Ramos (cell line): ENCODE measurements around the gene CDCP2.
"Not testable (repeated sequence)": the region's sequence is repeated elsewhere in the genome, so short reads cannot be mapped to it uniquely, and the experiment has no call there.

Source experiments
- in situ Hi-C: fragments of 300-500 bp; cut with MboI; formaldehyde crosslinking; loops from one replicate; pipeline ENCODE4 v1.14.3; 2022; ENCODE audit warnings: low sequenced_read_pairs; ENCODE audit not compliant: unreplicated experiment

Gene CDCP2

DNA sequence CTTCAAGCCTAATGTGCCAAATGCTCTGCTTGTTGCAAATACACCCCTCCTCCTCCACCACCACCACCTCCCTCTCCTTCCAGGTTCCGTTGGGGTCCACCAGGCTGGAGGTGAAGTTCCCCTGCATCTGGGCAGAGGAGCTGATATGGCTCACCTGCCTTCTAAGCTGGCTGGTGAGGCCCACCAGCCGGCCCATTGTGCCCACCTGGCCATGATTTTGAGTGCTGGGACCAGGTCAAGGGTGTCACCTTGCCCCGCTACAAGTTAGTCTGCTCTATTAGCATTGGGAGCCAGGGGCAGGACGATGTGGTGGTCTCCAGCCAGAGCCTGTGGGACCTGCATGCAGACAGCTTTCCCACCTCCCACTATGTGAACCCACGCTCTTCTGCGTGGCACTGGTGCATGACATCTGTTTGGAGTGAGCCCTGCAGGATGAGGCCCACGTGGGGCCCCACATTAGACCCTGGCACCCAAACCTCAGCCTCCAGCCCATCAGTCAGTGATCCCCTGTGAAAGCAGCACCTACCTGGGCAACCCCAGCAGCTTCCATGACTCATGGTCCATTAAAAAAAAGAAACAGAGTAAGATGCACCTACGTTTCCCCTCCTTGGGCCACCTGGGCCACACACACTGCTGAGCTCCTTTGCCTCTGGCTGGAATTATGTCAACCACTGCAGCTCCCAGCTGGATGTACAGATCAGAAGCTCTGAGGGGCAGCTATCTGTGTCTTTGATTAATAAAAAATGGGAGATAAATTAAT lies 15.6 kb upstream of the CDCP2 start:
- in situ Hi-C loops = no loop called here

DNA sequence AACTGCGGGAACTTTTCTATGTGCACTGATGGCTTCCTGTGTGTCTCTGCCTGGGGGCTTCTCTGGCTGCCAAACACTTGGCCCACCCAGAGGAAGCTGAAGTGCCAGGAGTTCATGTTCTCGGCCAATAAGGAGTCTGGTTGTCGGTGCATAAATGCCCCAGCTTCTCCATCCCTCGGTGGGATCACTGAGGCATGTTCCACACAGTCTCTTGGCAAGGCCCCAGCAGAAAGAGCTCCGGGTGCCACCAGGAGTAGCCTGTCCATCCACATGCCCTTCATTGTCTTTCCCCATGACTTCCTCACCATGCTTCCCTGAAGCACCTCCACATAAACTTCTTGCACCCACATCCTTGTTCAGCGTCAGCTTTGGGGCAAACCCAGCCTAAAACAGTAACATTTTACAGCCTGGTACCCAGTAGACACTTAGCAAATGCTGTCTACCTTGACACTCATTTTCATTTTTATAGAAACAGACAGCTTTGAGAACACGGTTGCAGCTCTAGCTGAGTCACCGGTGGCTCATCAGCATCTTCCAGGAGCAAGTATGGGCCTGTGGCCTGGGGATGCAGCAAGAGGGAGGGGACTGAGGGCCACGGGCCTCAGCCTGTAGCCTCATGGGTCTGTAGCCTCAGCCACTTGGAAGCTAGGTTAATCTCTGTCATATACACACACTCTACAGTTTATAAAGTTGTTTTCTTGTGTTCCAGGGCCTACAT lies 14.8 kb upstream of the CDCP2 start:
- in situ Hi-C loops = no loop called here

DNA sequence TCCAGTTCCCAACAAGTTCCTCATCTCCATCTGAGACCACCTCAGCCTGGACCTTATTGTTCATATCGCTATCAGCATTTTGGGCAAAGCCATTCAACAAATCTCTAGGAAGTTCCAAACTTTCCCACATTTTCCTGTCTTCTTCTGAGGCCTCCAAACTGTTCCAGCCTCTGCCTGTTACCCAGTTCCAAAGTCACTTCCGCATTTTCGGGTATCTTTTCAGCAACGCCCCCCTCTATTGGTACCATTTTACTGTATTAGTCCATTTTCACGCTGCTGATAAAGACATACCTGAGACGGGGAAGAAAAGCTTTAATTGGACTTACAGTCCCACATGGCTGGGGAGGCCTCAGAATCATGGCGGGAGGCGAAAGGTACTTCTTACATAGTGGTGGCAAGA lies 13.6 kb upstream of the CDCP2 start:
- in situ Hi-C loops = not testable (repeated sequence)

DNA sequence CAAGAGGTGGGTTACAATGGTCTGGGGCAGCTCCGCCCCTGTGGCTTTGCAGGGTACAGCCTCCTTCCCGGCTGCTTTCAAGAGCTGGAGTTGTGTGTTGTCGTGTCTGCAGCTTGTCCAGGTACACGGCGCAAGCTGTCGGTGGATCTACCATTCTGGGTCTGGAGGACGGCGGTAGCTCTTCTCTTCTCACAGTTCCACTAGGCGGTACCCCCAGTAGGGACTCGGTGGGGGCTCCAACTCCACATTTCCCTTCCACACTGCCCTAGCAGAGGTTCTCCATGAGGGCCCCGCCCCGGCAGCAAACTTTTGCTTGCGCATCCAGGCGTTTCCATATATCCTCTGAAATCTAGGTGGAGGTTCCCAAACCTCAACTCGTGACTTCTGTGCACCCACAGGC lies 12.3 kb upstream of the CDCP2 start:
- in situ Hi-C loops = no loop called here

DNA sequence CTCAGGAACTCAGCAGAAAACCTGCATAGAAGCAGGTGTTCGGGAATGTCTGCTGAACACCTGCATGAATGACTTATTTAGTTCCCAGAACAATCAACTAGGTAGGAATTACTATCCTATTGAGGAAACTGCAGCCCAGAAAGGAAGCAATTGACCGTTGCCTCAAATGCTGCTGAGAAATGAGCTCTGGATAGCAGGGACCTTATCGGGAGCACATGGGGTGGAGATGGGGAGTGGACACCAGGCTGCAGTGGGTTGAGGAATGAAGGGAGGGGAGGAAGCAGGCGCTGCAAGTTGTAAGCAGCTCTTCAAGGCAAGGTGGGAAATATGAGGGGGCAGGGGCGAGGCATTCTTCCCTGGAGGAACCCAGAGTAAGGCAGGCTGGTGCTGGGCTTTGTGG lies 10.8 kb upstream of the CDCP2 start:
- in situ Hi-C loops = no loop called here

DNA sequence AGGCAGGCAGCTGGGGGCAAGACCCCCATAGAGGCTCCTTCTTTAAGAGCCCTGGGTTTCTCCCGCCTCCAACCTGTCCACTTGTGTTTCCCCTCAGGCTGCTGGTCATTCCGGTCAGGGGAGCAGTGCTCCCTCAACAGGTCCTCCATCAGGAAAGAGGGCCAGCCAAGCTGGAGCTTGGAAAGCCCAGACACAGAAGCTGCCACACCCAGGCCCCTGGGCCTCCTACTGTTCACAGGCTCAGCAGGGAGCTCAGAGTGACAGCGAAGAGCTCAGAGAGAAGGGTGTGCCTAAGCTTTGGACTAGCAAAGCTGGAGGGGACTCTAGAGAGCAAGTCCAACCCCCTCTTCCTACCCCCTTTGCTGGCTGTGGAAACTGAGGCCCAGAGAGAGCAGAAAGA lies 10.3 kb upstream of the CDCP2 start:
- in situ Hi-C loops = no loop called here

DNA sequence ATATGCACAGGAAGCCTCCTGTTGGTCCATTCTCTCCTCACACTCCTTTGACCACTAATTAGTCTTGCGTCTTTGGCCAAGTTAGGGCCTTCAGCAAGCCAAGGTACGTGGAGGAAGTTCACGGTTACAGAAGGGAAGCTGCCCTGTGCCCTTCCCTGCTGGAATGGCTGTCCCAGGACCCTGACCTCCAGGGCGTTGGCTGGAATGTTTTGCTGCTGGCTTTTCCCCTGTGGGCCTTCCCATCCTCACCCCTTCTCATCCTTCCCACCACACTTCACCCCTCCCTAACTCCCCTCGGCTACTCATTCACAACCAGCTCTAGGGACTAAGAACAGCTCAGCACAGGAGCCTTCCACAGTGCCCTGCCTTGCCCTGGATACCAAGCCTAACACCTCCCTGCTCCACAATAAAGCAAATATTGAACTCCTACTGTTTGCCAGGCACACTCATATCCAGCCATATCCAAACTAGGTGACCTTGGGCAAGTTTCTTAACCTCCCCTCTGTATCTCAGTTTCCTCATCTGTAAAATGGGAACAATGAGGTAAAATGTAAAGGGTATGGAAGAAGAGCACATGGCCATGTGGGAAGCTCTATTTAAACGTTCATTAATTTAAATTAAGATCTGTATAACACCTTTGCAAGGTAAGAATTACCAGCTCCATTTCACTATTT lies 8.8 kb upstream of the CDCP2 start:
- in situ Hi-C loops = no loop called here

DNA sequence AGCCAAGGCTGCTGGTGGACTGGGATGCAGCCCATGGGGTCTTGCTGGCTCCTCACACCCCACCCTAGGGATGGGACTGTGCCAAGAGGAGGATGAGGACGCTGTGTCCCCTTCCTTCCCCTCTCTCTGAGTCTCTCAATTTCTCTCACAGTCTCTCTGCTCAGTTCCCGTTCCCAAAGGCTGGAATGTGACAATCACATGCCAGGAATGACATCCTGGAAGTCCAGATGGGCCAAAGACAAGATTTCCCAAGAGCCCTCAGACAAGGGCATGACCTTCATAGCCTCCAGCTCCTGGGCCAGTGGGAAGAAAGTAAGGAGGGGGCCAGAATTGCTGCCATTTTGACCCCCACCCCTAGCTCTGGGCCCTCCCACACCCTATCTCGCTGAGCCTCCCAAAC lies 7.6 kb upstream of the CDCP2 start:
- in situ Hi-C loops = no loop called here

DNA sequence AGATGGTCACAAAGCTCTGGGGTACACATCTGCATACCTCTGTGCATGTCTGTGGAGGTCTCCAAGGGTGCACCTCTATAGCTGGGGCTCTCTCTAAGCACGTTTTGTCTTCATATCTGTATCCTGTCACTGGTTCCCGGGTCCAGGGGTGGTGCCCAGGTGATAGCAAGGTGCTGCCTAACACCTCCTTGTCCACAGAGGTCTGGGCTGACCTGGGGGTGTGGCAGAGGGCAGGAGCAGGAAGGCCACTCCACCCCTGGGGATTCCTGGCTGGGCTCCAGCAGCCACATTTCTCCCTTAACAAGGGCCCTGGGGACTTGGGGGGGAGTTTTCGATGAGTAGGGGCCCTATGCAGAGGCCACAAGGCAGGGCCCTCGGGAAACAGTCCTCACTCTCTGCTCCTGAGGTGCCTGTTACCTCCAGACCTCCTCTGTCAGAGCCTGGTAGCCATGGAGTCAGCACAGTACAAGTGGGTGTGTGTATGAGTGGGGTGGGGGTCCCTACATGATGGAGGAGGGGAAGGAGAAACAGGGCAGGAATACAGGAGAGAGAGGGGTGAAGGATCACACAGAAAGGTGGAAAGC lies 7.0 kb upstream of the CDCP2 start:
- in situ Hi-C loops = no loop called here

DNA sequence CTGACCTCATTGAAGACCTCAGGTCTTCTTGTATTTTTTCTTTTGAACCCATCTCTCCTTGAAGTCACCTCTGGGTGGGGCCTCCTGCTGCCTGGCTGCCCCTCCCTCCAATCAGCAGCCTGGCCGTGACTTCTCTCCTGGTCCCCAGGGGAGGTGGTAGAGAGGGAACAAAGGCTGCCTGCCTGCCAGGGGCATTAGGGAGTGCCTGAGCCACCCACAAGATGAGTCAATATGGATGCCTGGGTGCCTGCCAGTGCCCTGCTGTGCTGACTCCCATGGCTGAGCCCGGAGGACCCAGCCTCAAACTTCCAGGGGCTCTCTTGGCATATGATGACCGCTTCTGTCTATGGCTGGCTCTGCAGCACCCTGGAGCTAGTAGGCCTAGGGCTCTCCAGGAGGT lies 5.3 kb upstream of the CDCP2 start:
- in situ Hi-C loops = no loop called here

DNA sequence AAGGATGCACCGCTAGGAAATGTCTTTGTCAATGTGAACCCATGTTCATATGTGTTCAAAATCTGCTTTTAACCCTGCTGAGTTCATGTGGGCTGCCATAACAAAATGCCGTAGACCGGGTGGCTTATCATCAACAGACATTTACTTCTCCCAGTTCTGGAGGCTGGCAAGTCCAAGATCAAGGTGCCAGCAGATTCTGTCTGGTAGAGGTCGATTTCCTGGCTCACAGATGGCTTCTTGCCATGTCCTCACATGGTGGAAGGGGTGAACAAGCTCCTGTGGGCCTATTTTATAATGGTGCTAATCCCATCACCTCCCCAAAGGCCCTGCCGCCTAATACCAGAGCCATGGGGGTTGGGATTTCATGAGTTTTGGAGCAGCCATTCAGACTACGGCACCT lies 4.6 kb upstream of the CDCP2 start:
- in situ Hi-C loops = no loop called here

DNA sequence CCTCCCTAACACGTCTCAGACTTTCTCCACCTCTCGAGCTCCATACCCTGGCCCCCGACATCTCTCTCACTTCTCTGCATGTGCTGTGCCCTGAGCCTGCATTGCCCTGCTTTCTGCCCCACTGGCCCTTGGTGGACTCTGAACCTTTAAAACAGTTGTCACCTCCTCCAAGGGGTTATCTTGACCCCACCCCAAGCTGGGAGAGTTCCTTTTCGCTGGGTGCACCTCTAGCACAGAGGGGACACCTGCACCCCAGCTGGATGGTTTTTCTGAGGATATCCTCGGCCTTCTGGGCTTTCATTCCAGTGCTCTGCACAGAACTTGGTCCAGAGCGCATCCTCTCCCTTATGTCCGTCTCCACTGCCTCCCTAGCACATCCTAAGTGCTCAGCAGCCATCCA lies 4.2 kb upstream of the CDCP2 start:
- in situ Hi-C loops = no loop called here

DNA sequence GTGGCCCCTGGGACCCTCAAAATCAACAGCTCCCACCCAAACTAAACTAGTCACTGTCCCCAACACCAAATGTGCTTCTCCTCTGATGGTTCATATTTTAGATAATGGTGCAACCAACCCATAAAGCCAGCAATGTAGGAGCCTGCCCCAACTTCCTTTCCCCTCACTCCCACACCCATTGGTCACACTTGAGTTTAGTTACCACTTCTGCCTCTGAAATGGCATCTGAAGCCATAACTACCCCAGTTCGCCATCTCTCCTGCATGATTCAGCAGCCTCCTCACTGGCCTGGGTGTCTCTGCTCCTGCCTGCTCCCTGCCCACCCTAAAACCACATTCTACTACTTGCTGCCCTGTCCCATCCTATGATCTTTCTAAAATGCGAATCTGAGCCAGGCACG lies 3.4 kb upstream of the CDCP2 start:
- in situ Hi-C loops = no loop called here

DNA sequence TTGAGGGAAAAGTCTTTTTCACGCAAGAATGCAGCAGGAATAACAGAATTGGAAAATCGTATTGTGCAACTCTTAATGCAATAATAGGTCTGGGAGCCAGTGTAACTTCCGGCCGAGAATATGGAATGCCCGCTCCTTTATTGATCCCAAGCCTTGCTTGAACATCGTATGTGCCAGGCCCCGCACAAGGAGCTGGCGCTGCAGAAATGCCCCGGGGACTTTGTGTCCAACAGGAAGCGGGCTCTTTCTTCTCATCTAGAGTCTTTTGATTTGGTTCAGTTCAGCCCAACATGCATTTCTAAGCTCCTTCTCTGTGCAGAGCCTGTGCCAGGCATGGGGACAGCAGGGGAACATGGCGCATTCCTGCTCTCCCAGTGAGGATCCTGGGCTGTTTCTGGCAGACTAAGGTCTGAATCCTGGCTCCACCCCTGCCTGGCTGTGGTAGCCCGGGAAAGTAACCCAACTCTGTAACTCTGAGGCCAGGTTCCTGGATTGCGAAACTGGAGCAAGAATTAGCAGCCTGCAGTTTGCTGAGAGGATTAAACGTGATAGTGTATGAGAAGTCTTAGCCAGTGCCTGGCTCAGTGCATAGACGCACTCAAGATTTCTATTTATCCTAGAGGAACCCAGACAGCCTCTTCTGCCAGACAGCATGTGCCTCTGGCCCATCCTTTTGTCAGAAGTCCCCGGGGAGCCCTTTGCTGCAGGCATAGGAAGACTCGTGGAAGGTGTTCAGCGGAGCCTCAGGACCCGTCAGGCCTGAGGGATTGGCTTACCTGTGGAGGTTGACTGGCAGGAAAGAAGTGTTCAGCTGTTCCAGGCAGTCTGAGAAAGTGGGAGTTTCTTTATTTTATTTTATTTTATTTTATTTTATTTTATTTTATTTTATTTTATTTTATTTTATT lies 987 bp upstream of the CDCP2 start:
- in situ Hi-C loops = no loop called here

DNA sequence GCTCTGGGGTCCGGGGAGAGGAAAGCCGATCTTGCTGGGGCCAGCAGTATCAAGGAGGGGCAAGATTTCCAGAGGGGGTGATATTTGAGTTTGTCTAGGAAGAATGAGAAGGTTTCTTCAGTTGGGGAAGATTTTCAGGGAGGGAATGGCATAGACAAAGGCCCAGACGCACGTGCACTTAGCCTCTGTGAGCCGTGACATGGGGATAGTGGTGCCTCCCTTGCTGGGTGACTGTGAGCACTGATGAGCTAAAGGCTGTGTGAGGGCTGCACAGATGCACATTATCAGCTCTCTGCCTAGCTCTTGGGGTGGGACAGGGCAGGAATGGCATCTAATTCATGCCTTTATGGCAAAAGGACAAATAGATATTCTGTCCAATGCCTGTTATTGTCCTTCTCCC lies 1.8 kb downstream of the CDCP2 start:
- in situ Hi-C loops = no loop called here

DNA sequence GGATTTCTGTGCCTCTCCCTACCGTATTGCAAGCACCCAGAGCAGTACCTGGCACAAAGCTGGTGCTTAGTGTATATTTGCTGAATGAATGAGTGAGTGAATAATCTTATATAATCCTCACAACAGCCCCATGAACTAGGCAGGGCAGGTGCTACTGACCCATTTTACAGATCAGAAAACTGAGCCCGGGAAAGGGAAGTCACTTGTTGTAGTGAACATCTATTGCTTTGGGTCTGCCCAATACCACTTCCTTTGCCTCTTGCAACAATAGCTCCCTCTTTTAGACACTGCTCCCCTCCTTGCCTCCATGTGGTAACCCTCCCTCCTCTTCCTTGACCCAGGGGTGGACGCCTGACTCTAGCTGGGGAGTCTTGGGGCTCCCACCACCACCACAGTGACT lies 3.1 kb downstream of the CDCP2 start:
- in situ Hi-C loops = no loop called here

DNA sequence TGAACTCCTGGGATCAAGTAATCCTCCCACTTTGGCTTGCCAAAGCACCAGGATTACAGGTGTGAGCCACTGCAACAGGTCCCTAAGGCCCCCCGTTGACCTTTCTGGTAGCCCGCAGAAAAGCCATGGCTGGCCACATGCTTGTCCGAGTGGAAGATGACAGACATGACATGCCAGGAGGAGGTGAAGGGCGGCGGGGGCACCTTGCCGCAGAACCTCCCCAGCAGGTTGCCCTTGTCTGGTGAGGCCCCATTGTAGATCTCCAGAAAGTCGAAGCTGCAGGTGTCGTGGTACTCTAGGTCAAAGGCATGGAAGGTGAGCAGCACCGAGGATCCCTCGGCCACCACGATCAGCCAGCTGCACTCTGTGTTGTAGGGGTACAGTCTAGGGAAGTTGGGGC lies 8.4 kb downstream of the CDCP2 start:
- in situ Hi-C loops = no loop called here

DNA sequence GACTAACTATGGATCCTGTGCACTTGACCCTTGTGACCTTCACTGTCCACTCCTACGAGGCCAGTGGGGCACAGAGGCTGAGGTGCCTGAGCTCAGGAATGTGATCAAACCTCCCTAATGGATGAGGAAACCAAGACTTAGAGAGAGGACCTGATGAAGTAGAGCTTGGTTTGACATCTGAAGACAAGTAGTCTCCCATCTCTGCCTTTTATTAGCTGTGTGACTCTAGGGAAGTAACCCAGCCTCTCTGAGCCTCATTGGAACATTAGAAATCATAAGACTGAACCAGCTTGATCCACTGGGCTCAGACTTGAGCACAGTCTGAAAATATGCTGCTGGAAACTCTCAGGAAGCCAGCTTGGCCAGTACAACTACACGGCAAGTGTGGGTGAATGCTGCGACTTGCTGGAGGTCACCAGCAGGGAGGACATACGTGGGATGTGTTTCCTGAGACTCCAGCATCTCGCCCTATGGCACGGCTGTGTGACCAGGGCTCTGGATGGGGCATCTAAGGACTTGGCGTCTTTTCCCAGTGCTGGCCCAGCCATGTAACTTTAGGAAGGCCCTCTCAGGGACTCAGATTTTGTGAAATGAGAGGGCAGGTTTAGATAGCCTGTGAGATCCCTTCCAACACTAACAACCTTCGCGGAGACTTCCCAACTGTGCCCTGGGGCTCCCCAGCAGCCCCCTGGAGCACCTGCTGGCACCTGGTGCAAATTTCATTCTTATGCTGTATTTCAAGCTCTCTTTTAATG lies 10.5 kb downstream of the CDCP2 start:
- in situ Hi-C loops = no loop called here

DNA sequence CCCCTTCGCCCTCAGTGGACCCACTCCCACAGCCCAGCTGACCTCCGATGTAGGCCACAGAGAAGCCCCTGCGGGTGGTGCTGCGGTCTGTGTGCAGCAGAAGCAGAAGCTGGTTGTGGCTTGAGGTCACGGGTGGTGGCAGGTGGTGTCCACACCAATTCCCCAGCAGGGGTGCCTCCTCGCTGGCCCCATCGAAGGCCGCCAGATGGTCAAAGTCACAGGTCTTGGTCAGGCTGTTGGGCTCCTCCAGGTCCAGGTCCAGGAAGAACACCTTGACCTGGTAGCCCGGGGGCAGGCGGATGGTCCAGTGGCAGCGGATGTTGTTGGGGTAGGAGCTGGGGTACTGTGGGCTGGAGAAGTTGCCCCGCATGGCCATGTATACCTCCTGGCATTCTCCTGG lies 13.1 kb downstream of the CDCP2 start:
- in situ Hi-C loops = no loop called here
